HG02852 (cell line): ENCODE measurements around the gene FADS1.

Experiments
- ATAC-seq: cut with Tn5 transposase; IDR thresholded peaks from one replicate; pipeline ENCODE4 v1.9.1; 2021; ENCODE audit warnings: mild to moderate bottlenecking, moderate library complexity; ENCODE audit not compliant: unreplicated experiment

The FADS1 gene

GRCh38 chr11:61778357-61778886, 38.4 kb downstream of the FADS1 start:
- no peak for ATAC-seq

- no peak for ATAC-seq
Observed at GRCh38 chr11:61777234-61778090, 39.3 kb downstream of the FADS1 start.

GRCh38 chr11:61776561-61777075, 40.2 kb downstream of the FADS1 start:
- no peak for ATAC-seq

- no peak for ATAC-seq
Observed at GRCh38 chr11:61775606-61776554, 40.9 kb downstream of the FADS1 start.

GRCh38 chr11:61775106-61775505, 41.7 kb downstream of the FADS1 start:
- ATAC-seq: no peak

- no peak for ATAC-seq
Observed at GRCh38 chr11:61774411-61774810, 42.4 kb downstream of the FADS1 start.

GRCh38 chr11:61773809-61774208, 43.0 kb downstream of the FADS1 start:
- no peak for ATAC-seq

GRCh38 chr11:61773356-61773755, 43.4 kb downstream of the FADS1 start:
- ATAC-seq: no peak

GRCh38 chr11:61771985-61772455, 44.8 kb downstream of the FADS1 start:
- no peak for ATAC-seq

- no peak for ATAC-seq
Observed at GRCh38 chr11:61771195-61771894, 45.5 kb downstream of the FADS1 start.

GRCh38 chr11:61769946-61770683, 46.7 kb downstream of the FADS1 start:
- no peak for ATAC-seq

- no peak for ATAC-seq
Observed at GRCh38 chr11:61769169-61769920, 47.5 kb downstream of the FADS1 start.

GRCh38 chr11:61768376-61769076, 48.3 kb downstream of the FADS1 start:
- ATAC-seq: no peak

- no peak for ATAC-seq
Observed at GRCh38 chr11:61766353-61766841, 50.4 kb downstream of the FADS1 start.

- ATAC-seq: no peak
Observed at GRCh38 chr11:61765550-61766253, 51.1 kb downstream of the FADS1 start.

- no peak for ATAC-seq
Observed at GRCh38 chr11:61764606-61765260, 52.1 kb downstream of the FADS1 start.

GRCh38 chr11:61763930-61764605, 52.7 kb downstream of the FADS1 start:
- no peak for ATAC-seq
